GM12878 (cell line): ENCODE results near the gene EGR4.

Experiments
- CTCF ChIP-seq, 3 experiments: IDR thresholded peaks in 2 of 3; conservative IDR thresholded peaks in 1 of 3; 2 replicates each; pipeline ENCODE4 v1.5.1; 2011; ENCODE audit warnings: low read depth in 3 of 3, low read length in 3 of 3, mild to moderate bottlenecking in 3 of 3, control low read depth in 2 of 3, moderate library complexity in 2 of 3, inconsistent platforms in 1 of 3, mixed read lengths in 1 of 3; ENCODE audit not compliant: control insufficient read depth in 2 of 3, insufficient read depth in 1 of 3; ENCODE audit errors: extremely low read depth in 1 of 3
- POLR2AphosphoS5 ChIP-seq: IDR thresholded peaks from 2 replicates; pipeline ENCODE4 v1.6.1; 2011; ENCODE audit warnings: mild to moderate bottlenecking, low read length, inconsistent platforms

GRCh38 chr2:73263540-73264331 is 29.6 kb downstream of the EGR4 start:
- TF ChIP-seq POLR2AphosphoS5 (no peak), CTCF (IDR thresholded peaks at IDR 0.05 in 2 of 3, conservative IDR thresholded peaks at IDR 0.05 in 1 of 3; ENCODE audit: control insufficient read depth in 2 of 3, extremely low read depth in 1 of 3, insufficient read depth in 1 of 3, low read depth in 3 of 3, low read length in 3 of 3) (no peak)
